Measurements from ENCODE around the gene TRPM3. TPM values are rescaled to one million over a fixed set of nuclear protein-coding genes. Genes with fewer than 3 reads are reported as not detected.

Gene TRPM3
- total and polyA plus RNA-seq, 2 donors, result 0.14 to 4.6 TPM

DNA sequence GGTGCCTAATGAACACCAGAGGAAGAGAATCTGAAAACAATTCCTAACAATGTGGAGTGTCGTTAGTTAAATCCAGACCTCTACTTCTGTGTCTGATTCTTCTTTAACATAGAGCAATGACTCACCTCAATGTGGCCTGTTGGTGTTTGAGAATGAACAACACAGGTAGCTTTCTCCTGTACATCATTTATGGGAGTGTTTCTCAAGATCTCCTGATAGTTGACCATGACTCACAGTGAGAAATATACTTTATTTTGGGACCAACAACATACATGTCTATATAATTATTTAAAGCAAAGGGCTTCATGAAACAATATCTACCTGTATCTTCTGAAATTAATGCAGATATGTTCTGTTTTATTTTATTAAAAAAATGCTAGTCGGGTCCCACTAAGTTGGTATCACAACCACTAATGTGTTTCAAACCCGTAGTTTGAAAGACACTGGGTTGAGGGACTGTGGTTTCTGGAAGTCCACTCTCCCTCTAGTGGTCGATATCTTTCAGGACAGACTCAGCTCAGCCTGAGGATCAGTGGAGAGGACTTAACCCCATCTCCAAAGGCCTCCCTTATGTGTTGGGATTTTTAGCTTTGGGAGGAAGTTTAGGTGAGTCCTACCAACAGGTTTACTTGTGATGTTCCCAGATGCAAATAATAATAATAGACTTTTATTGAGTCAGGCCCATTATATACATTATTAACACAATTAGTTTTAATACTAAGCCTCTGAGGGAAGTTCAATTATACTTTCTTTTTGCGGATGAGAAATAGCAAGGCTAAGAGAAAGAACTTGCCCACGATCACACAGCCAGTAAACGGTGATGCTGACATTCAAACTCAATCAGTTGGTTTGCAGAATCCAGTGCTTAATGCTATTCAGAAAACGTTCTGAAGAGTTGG is 636.9 kb downstream of the TRPM3 start:
- no peak overlapping the region for H3K4me3 ChIP-seq (ENCODE audit: low read length in 2 of 2)
- no peaks in the 10 kb centered on the region for H3K27me3 ChIP-seq (ENCODE audit: control insufficient read depth in 2 of 2, insufficient read depth in 1 of 2, low read length in 1 of 2)
- no peak overlapping the region for H3K27ac ChIP-seq (ENCODE audit: low read depth in 1 of 2, low read length in 1 of 2)
- no peak for DNase-seq (ENCODE audit: low read depth in 6 of 9, low spot score in 9 of 9)
- WGBS, result 70% methylated on average over 8 of the region's 8 CpGs
- no peaks in the 10 kb centered on the region for H3K4me1 ChIP-seq (ENCODE audit: control insufficient read depth in 2 of 2, insufficient read depth in 2 of 2, low read length in 2 of 2)
- H3K36me3 ChIP-seq (ENCODE audit: control insufficient read depth in 2 of 2, insufficient read depth in 2 of 2, low read length in 1 of 2), result no peaks in the 10 kb centered on the region
- no peaks in the 10 kb centered on the region for H3K9me3 ChIP-seq (ENCODE audit: control insufficient read depth in 2 of 2, insufficient read depth in 1 of 2, low read length in 1 of 2)

DNA sequence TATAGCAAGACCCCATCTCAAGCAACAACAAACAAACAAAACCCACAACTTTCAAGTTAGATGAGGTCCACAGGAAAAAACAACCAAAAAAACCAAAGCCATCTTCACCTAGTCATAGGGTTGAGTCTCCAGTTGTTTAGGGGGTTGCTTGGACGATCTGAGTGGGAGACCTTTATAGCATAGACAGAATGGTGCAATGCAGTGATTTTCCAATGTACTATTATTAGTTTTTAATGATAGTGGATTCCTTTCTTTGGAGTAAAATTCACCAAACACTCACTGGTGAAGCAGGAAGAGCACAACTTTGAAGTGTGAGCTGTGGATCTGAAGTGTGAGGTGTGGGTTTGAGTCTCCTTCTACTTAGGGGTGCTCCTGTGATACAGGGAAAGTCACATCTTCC is 640.0 kb downstream of the TRPM3 start:
- DNase-seq (ENCODE audit: low read depth in 6 of 9, low spot score in 9 of 9), result no peak
- H3K27ac ChIP-seq (ENCODE audit: low read depth in 1 of 2, low read length in 1 of 2), result no peak overlapping the region
- WGBS, result 94% methylated on average over 1 of the region's 1 CpG
- no peaks in the 10 kb centered on the region for H3K4me1 ChIP-seq (ENCODE audit: control insufficient read depth in 2 of 2, insufficient read depth in 2 of 2, low read length in 2 of 2)
- H3K4me3 ChIP-seq (ENCODE audit: low read length in 2 of 2), result no peak overlapping the region
- H3K9me3 ChIP-seq (ENCODE audit: control insufficient read depth in 2 of 2, insufficient read depth in 1 of 2, low read length in 1 of 2), result no peaks in the 10 kb centered on the region
- no peaks in the 10 kb centered on the region for H3K27me3 ChIP-seq (ENCODE audit: control insufficient read depth in 2 of 2, insufficient read depth in 1 of 2, low read length in 1 of 2)
- H3K36me3 ChIP-seq (ENCODE audit: control insufficient read depth in 2 of 2, insufficient read depth in 2 of 2, low read length in 1 of 2), result no peaks in the 10 kb centered on the region

DNA sequence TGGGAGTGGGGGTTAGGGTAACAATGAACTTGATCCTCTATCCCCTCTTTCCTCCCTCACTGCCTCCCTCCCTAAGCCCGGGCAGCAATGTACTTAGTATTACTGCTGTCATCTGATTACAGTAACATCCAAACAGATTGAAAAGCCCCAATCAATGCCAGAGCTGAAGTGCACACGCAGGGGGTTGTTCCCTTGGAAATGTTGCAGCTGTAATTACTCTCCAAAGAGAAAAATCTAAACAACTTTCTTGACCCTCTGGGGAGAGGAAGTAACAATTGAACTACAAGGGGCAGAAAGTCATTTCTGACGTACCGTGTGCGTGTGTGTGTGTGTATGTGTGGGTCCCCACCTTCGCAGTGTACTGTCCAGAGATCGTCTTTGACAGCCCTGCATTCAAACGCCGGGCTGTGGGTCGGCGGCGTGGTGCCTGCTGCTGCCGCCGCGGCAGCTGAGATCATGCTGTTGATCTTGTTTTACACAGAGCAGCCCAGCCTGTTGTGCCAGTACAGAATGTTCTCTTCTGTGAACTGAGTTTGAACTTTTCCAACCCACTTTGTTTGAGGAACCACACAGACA is 640.9 kb downstream of the TRPM3 start:
- no peaks in the 10 kb centered on the region for H3K27me3 ChIP-seq (ENCODE audit: control insufficient read depth in 2 of 2, insufficient read depth in 1 of 2, low read length in 1 of 2)
- no peaks in the 10 kb centered on the region for H3K9me3 ChIP-seq (ENCODE audit: control insufficient read depth in 2 of 2, insufficient read depth in 1 of 2, low read length in 1 of 2)
- H3K27ac ChIP-seq (ENCODE audit: low read depth in 1 of 2, low read length in 1 of 2), result no peak overlapping the region
- H3K4me1 ChIP-seq (ENCODE audit: control insufficient read depth in 2 of 2, insufficient read depth in 2 of 2, low read length in 2 of 2), result no peaks in the 10 kb centered on the region
- 89% methylated on average over 15 of the region's 15 CpGs for WGBS
- DNase-seq (ENCODE audit: low read depth in 6 of 9, low spot score in 9 of 9), result no peak
- H3K36me3 ChIP-seq (ENCODE audit: control insufficient read depth in 2 of 2, insufficient read depth in 2 of 2, low read length in 1 of 2), result no peaks in the 10 kb centered on the region
- no peak overlapping the region for H3K4me3 ChIP-seq (ENCODE audit: low read length in 2 of 2)

DNA sequence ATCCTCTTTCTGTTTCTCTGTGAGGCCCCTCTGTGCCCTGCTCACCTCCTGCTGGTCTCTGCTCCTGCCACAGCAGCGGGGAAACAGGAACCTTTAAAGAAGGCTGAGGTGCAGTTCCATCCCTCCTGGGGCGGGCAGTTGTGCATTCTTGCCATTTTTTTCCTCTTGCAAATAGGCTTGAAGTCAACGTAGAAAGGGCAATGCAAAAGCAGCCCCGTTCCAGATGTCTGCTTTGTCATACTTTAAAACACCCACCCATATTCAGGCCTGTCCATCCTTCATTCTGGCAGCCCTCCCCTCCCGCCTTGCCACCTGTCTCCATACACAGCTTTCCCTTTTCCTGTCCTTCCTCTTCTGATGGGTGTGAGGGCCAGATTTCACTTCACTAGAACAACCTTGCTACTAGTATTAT is 641.5 kb downstream of the TRPM3 start:
- Histone ChIP-seq H3K27ac (ENCODE audit: low read depth in 1 of 2, low read length in 1 of 2) (peak overlapping the region in 1 of 2 donors; percentile 3), H3K4me3 (ENCODE audit: low read length in 2 of 2) (no peak overlapping the region), H3K9me3 (ENCODE audit: control insufficient read depth in 2 of 2, insufficient read depth in 1 of 2, low read length in 1 of 2) (no peaks in the 10 kb centered on the region), H3K4me1 (ENCODE audit: control insufficient read depth in 2 of 2, insufficient read depth in 2 of 2, low read length in 2 of 2) (no peaks in the 10 kb centered on the region), H3K36me3 (ENCODE audit: control insufficient read depth in 2 of 2, insufficient read depth in 2 of 2, low read length in 1 of 2) (no peaks in the 10 kb centered on the region), H3K27me3 (ENCODE audit: control insufficient read depth in 2 of 2, insufficient read depth in 1 of 2, low read length in 1 of 2) (no peaks in the 10 kb centered on the region)
- DNase-seq (ENCODE audit: low read depth in 6 of 9, low spot score in 9 of 9), result no peak
- WGBS, result 93% methylated on average over 5 of the region's 5 CpGs
